ENCODE measurements around the gene PCOLCE2. TPM values are rescaled to one million over a fixed set of nuclear protein-coding genes. Genes with fewer than 3 reads are reported as not detected.

Gene PCOLCE2
- total RNA-seq, 3 donors from 2014 or later = 30.2 to 178 (median 36.0) TPM

GRCh38 chr3:142782616-142783015 lies 106.3 kb downstream of the PCOLCE2 start:
- H3K36me3 ChIP-seq = no peaks in the 10 kb centered on the region
- intact Hi-C loops (cut with DNase I; ENCODE audit: low total_unique reads) = no loop called here
- no peak overlapping the region for H3K4me3 ChIP-seq
- no peak for DNase-seq (ENCODE audit: low spot score in 2 of 2)
- no peaks in the 10 kb centered on the region for H3K9me3 ChIP-seq
- H3K27ac ChIP-seq = no peak overlapping the region
- TF ChIP-seq POLR2A (IDR thresholded peaks at IDR 0.05) (no peak), POLR2AphosphoS5 (IDR thresholded peaks at IDR 0.05) (no peak)
- TF ChIP-seq, protein P1, sequence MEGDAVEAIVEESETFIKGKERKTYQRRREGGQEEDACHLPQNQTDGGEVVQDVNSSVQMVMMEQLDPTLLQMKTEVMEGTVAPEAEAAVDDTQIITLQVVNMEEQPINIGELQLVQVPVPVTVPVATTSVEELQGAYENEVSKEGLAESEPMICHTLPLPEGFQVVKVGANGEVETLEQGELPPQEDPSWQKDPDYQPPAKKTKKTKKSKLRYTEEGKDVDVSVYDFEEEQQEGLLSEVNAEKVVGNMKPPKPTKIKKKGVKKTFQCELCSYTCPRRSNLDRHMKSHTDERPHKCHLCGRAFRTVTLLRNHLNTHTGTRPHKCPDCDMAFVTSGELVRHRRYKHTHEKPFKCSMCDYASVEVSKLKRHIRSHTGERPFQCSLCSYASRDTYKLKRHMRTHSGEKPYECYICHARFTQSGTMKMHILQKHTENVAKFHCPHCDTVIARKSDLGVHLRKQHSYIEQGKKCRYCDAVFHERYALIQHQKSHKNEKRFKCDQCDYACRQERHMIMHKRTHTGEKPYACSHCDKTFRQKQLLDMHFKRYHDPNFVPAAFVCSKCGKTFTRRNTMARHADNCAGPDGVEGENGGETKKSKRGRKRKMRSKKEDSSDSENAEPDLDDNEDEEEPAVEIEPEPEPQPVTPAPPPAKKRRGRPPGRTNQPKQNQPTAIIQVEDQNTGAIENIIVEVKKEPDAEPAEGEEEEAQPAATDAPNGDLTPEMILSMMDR (IDR thresholded peaks at IDR 0.05) = no peak
- H3K27me3 ChIP-seq = no peaks in the 10 kb centered on the region
- no peaks in the 10 kb centered on the region for H3K4me1 ChIP-seq

- no peaks in the 10 kb centered on the region for H3K27me3 ChIP-seq
These were observed 109.3 kb downstream of the PCOLCE2 start for GRCh38 chr3:142779591-142779990.

DNA sequence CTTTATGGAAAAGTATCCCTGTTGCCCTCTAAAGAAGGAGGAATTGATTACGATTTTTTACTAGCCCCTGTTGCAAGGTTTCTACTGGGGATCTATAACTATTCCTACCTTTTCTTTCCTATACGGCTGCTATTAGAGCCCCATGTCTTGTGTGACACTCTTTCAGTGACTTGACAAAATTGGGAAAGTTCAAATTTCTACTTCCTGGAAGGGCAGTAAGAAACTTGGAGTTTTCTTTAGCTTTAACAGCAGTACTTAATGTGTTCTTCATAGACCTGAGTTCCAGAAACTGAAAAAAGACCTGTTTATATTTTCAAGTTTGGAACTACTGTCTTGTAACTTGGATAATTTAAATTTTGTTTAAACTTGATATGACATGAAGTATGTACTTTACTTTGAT lies 110.3 kb downstream of the PCOLCE2 start:
- DNase-seq (ENCODE audit: low spot score in 2 of 2) = no peak
- Histone ChIP-seq H3K4me3 (no peak overlapping the region), H3K36me3 (peaks cover 4% of the 10 kb centered on the region), H3K4me1 (no peaks in the 10 kb centered on the region), H3K27ac (no peak overlapping the region), H3K27me3 (no peaks in the 10 kb centered on the region), H3K9me3 (no peaks in the 10 kb centered on the region)
- intact Hi-C loops (cut with DNase I; ENCODE audit: low total_unique reads) = no loop called here
- no peak for TF ChIP-seq POLR2A (IDR thresholded peaks at IDR 0.05)
- TF ChIP-seq, protein P1 (IDR thresholded peaks at IDR 0.05) = no peak
- TF ChIP-seq POLR2AphosphoS5 (IDR thresholded peaks at IDR 0.05) = no peak

More at GRCh38 chr3:142779591-142779990, 109.3 kb downstream of the PCOLCE2 start:
- Histone ChIP-seq H3K9me3 (no peaks in the 10 kb centered on the region), H3K4me3 (no peak overlapping the region), H3K27ac (no peak overlapping the region), H3K4me1 (no peaks in the 10 kb centered on the region), H3K36me3 (peaks cover 4% of the 10 kb centered on the region)
- TF ChIP-seq POLR2AphosphoS5 (IDR thresholded peaks at IDR 0.05) (no peak), POLR2A (IDR thresholded peaks at IDR 0.05) (no peak)
- TF ChIP-seq, protein P1 (IDR thresholded peaks at IDR 0.05) = no peak
- no peak for DNase-seq (ENCODE audit: low spot score in 2 of 2)
- intact Hi-C loops (cut with DNase I; ENCODE audit: low total_unique reads) = no loop called here

DNA sequence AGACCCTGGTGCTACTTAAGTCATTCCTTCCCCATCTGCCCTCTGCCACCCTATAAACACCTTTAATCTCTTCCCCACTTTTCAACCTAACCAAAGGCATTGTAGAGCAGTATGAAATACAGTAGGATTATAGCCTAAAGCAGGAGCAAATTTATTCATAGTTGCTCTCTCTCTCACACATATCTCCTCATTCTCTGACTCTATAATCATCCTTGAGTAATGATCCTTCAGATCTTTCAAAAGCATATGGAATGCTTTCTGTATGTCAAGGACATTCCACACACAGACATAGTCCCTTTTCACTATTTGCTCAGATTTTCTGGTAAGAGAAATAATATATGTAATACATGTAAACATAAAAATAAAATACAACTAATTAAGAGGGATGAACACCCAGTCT lies 111.0 kb downstream of the PCOLCE2 start:
- H3K27ac ChIP-seq = no peak overlapping the region
- no peaks in the 10 kb centered on the region for H3K27me3 ChIP-seq
- peaks cover 4% of the 10 kb centered on the region for H3K36me3 ChIP-seq
- H3K4me3 ChIP-seq = no peak overlapping the region
- intact Hi-C loops (cut with DNase I; ENCODE audit: low total_unique reads) = no loop called here
- no peaks in the 10 kb centered on the region for H3K4me1 ChIP-seq
- H3K9me3 ChIP-seq = no peaks in the 10 kb centered on the region
- TF ChIP-seq POLR2AphosphoS5 (IDR thresholded peaks at IDR 0.05) (no peak), POLR2A (IDR thresholded peaks at IDR 0.05) (no peak)
- TF ChIP-seq, protein P1 (IDR thresholded peaks at IDR 0.05) = no peak
- no peak for DNase-seq (ENCODE audit: low spot score in 2 of 2)

DNA sequence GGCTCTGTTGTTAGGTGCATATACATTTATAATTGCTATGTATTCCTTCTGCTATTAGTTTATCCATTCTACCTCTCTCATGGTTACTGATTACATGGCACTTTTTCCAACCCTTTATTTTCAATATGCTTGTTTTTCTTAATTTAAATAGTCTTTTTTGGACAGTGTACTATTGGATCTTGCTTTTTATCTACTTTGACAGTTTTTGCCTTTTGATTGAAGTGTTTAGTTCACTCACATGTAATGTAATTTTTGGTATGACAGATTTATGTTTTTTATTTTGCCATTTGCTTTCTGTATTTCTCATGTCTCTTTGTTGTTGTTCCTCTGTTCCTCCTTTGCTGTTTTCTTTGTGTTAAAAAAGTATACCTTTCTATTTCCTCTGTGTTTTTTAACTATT lies 120.5 kb downstream of the PCOLCE2 start:
- TF ChIP-seq POLR2A (IDR thresholded peaks at IDR 0.05) (no peak), POLR2AphosphoS5 (IDR thresholded peaks at IDR 0.05) (no peak)
- TF ChIP-seq, protein P1 (IDR thresholded peaks at IDR 0.05) = no peak
- H3K4me3 ChIP-seq = no peak overlapping the region
- no peak overlapping the region for H3K27ac ChIP-seq
- DNase-seq (ENCODE audit: low spot score in 2 of 2) = no peak
- no peaks in the 10 kb centered on the region for H3K27me3 ChIP-seq
- peaks cover 7 to 20% of the 10 kb centered on the region in 2 donors for H3K9me3 ChIP-seq
- intact Hi-C loops (cut with DNase I; ENCODE audit: low total_unique reads) = no loop called here
- peaks cover 5% of the 10 kb centered on the region for H3K36me3 ChIP-seq
- no peaks in the 10 kb centered on the region for H3K4me1 ChIP-seq

Other genes starting within 250 kb of the PCOLCE2 start
- 10 to 100 TPM; 12.5 to 14.8 (median 13.0) TPM for gene TRPC1, start 165.0 kb downstream of the PCOLCE2 start, total RNA-seq
- gene PAQR9, start 74.6 kb upstream of the PCOLCE2 start, total RNA-seq = not detected
- gene U2SURP, start 112.5 kb upstream of the PCOLCE2 start, total RNA-seq = 100 to 1,000 TPM in 1 of 3 donors, 10 to 100 TPM in 2; 79.8 to 122 (median 96.4) TPM
- 1 to 10 TPM; 3.0 to 6.9 (median 4.5) TPM for gene CHST2, start 230.7 kb upstream of the PCOLCE2 start, total RNA-seq

Measured in breast epithelium (tissue), 4 donors.